GM12891 (cell line): ENCODE results near the gene PRB2.
"Not testable (repeated sequence)": the region's sequence is repeated elsewhere in the genome, so short reads cannot be mapped to it uniquely, and the experiment has no call there.

Experiments used
- PAX5 ChIP-seq: IDR thresholded peaks from 2 replicates; pipeline ENCODE4 v1.6.1; 2011; ENCODE audit warnings: low read length, moderate library complexity, mild to moderate bottlenecking; ENCODE audit not compliant: insufficient read depth, severe bottlenecking
- POLR2A ChIP-seq: IDR thresholded peaks from 2 replicates; pipeline ENCODE4 v1.6.1; 2011; ENCODE audit warnings: low read depth, low read length, control low read depth
- POLR2AphosphoS5 ChIP-seq: IDR thresholded peaks from 2 replicates; pipeline ENCODE4 v1.6.1; 2011; ENCODE audit warnings: low read depth, low read length, control low read depth
- POU2F2 ChIP-seq: IDR thresholded peaks from 2 replicates; pipeline ENCODE4 v1.6.1; 2011; ENCODE audit warnings: low read depth, mild to moderate bottlenecking, control low read depth, low read length, moderate library complexity
- SPI1 ChIP-seq: IDR thresholded peaks from 2 replicates; pipeline ENCODE4 v1.6.1; 2011; ENCODE audit warnings: low read depth, low read length, control low read depth
- TAF1 ChIP-seq: IDR thresholded peaks from 2 replicates; pipeline ENCODE4 v1.6.1; 2011; ENCODE audit warnings: low read depth, low read length, control low read depth

- not testable (repeated sequence) for TF ChIP-seq POLR2A, TAF1, POLR2AphosphoS5, SPI1, POU2F2, PAX5
These were observed 35.0 kb downstream of the PRB2 start for GRCh38 chr12:11360205-11360883.
